GM18505 (cell line): ENCODE measurements around the gene SLC39A11.

Experiments used
- ATAC-seq: cut with Tn5 transposase; IDR thresholded peaks from one replicate; pipeline ENCODE4 v1.9.1; 2021; ENCODE audit not compliant: unreplicated experiment
- POLR2A ChIP-seq: IDR thresholded peaks from 4 replicates; pipeline ENCODE4 v1.6.1; 2011; ENCODE audit warnings: borderline replicate concordance; ENCODE audit not compliant: insufficient read depth, insufficient read length; ENCODE audit errors: extremely low read depth

Gene SLC39A11

DNA sequence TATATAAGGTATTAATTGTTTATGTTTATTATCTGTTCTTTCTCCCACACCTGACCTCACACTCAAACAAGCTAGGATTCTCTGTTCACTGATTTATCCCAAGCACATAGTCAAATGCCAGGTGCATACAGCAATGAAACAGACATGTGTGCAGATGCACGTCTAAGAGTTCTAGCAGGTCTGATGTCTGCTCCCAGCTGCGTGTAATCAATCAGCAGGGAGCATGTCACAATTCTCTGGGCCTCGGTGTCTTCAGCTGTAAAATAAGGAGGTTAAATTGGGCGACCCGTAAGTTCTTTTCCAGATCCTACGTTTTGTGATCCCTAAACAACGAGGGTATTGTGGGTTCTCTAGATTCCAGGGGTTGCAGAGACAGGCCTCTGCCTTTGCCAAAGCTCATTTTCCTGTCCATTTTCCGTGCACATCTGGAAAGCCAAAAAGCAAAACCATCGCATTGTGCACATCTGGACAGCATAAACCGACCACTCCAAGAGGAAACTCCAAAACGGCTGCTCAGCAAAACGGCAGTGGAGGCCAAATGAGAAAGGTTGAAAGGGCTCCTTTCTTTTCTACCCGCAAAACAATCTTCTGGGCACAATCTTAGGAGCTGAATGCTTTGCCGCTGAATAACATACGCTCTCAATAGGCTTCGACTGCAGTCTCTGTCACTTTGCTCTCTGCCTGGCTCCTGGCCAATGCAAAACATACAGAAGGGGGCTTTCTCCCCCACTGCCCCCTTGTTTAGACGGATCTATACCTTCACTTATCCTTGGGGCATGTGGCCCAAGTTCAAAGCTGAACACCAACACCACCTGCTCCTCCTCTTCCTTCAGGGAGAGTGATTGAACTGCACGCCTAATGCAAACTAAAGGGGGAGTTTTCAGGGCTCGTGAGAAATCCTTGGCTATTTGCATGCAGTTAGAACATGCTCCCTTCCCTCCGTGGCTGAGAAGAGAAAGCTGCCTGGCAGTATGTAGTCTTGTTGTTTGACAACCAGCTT lies 426.3 kb downstream of the SLC39A11 start:
- TF ChIP-seq POLR2A = no peak
- no peak for ATAC-seq

DNA sequence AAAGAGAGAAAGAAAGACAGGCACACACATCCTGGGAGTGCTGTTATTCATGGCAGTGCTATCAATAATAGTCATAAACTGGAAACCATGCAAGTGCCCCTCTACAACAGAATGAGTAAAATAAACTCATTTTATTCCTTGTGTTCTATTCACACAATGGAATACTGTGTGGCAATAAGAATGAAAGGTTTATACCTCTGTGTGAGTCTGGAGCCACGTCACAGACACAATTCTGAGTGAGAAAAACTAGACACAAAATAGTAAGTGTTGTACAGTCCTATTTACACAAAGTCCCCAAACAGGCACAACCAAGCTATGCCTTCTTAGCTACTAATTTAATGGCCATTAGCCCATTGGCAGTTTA lies 429.7 kb downstream of the SLC39A11 start:
- ATAC-seq = no peak
- TF ChIP-seq POLR2A = no peak

DNA sequence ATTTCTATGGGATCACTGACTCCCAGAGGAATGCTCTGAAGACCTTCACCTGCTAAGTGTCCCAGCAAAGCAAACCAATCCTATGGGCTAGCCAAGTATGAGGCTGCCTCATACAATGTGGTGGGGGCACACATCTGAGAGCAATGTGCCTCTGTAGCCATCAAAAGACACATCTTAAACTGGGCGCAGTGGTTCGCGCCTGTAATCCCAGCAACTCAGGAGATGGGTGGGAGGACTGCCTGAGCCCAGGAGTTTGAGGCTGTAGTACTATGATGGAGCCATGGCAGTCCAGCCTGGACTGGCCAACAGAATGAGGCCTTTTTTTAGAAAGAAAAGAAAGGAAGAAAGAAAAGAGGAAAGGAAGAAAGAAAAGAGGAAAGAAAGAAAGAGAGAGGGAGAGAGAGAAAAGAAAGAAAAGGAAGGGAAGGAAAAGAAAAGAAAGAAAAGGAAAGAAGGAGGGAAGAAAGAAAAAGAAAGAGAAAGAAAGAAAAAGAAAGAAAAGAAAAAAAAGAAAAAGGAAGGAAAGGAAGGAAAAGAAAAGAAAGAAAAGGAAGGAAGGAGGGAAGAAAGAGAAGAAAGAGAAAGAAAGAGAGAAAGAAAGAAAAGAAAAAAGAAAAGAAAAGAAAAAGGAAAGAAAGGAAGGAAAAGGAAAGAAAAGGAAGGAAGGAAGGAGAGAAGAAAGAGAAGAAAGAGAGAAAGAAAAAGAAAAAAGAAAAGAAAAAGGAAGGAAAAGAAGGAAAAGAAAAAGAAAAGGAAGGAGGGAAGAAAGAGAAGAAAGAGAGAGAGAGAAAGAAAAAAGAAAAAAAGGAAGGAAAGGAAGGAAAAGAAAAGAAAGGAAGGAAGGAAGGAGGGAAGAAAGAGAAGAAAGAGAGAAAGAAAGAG lies 430.3 kb downstream of the SLC39A11 start:
- no peak for ATAC-seq
- no peak for TF ChIP-seq POLR2A

DNA sequence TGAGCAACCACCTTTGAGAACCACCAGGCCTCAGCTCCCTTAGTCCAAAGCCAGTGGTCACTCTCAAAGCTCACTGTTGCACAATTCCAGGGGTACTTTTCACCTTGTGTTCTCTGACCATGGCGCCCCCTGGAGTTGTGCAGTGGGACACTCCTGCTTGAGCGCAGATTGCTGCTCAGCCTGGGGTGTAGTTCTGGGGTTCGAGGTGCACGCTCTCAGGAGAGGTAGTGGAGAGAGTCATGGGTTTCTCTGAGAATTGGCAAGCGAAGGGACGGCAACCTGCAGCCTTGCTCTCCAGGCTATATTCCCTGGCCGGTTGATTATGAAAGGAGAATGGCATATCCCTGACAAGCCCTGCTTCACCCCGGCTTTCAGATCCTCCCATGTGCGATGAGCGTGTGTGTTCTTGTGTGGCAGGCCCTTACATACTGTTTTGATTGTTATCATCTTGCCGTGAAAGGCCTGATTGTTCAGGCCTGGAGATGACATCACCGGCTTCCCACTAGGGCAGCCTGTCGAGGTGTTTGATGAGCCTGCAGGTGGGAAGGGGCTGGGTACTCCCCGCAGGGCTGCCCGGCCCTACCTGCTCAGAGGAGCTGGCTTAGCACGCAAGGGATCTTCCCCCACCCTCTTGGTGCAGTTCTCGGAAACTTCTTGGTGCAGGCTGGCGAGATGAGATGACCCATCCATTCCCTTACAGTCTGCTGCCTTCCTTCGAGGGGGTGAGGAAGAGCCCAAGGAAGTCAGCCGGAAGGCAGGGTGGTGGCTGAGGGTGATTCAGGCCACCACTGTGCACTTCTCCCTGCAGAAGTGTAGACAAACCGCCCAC lies 431.2 kb downstream of the SLC39A11 start:
- no peak for ATAC-seq
- no peak for TF ChIP-seq POLR2A

DNA sequence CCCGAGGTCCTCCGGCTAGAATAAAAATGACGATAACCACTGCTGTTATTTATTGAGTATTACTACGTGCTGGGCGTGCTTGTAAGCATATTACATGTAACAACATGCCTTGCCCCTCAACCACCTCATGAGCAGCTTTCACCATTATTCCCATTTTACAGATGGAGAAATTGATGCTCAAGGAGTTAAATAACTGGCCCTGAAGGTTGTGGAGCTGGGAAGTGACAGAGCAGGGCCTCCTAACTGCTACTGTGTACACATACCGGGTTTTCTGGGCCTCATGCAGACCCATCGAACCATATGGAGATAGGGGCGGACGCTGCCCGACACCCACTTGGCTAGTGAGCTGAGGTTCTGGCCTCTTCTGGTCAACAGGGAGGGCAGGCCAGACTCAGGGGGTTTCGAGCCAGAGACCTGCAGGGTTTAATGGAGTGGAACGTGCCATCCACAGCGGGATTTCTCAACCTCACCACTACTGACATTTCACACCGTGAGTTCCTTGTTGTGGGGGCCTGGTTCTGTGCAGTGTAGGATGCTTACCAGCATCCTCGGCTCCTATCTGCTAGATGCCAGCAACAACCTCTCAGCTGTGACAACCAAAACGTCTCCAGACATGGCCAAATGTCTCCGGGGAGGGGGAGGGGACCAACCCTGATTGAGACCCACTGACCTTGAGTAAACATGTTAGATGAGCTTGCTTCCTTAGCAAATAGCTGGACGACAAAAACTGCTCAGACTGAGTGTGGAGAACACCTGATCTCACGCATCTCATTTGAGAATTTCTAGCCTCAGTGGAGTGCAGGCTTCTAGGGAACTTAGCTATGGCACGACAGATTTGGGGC lies 432.0 kb downstream of the SLC39A11 start:
- TF ChIP-seq POLR2A = no peak
- ATAC-seq = no peak

DNA sequence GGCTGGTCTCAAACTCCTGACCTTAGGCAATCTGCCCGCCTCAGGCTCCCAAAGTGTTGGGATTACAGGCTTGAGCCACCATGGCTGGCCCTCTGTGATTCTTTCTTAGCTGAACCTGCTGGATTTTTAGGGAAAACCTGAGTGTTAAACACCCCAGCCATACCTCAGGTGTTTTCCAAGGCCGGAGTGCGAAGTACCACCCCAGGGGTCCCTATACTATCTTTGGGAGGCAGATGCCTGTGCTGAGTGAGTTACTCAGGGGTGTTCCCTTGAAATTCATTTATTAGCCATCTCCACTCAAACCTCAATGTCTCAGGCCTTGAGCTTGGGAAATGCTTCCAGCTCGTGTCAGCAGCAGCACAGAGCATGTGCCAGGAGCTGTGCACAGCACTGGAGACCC lies 432.7 kb downstream of the SLC39A11 start:
- no peak for TF ChIP-seq POLR2A
- no peak for ATAC-seq

DNA sequence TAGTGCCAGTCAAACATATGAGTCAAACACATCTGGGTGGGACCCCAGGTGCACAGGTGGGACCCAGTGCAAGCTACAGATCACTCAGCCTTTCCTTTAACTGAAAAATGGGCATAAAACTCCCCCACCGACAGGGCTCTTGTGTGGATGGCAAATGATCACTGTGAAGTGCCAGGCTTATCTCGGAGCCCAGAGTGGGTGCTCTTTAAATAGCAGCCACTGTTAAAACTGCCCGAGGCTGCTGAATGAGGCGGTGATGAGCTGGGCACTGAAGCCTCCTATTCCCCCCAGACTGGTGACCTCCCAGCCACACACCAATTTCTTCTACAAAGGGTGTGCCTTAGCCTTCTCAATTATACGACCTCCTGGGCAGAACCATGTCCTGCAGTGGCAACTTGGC lies 433.8 kb downstream of the SLC39A11 start:
- no peak for TF ChIP-seq POLR2A
- no peak for ATAC-seq

DNA sequence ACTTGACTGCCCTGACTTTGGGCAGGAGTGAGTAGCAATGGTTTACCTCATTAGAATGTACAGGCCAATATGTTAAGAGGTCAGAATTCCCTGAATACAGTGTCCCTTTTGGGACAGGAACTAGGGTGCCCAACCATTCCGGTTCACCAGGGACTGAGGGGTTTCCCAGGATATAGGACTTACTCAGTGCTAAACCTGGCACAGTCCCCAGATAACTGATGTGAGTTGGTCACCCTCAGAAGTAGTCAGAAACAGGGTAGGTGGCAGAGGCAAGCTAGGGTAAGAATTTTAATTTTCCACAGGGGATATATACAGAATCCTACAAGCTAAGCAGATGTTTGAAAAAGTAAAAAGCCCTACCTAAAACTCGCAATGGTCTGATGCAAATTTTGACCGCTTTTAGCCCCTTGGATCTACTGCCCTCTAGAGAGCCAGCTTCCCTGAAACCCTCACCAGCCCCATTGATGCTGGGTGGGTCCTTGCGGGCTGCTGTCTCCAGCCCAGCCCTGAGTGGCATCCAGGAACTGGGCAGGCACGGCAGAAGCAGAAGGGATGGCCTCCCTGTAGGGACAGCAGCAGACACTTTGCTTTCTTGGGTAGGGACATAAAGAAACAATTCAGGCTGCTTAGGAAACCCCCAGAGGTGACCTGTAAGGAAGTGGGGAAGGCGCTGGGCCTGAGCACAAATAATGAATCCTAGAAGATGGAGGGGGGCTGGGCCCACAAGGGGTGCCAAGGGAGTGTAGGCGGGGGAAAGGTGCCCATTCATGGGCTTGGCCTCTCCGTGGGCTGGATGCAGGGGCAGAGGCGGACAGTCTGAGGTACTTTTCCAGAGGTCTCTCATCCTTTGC lies 434.8 kb downstream of the SLC39A11 start:
- TF ChIP-seq POLR2A = no peak

DNA sequence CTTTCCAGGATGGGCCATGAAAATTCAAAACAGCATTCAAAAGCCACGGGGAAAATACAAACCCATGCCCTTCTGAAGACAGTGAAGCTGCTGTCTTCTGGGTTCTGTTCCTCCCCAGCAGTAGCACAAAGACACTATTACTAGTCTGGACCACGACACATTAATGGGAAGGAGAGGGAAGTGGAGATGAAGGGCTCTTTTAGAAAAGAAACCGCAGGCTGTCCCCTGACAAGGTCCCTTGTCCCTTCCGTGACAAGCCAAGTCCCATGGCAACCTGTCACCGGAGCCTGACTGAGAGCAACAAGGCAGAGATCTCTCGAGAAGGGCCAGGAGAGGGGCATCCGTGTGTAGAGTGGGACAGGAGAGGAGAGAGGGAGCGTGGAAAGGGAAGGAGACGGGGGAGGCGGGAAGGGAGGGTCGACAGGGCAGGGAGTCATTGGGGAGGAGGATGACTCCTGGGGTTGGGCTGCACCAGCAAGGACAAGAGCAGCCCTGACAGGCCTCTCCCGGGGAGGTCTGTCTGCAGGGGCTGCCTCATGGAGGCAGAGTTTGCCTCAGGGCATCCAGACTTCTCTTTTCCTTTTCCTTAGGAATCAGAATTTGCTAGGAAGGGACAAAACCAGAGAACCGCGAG lies 436.2 kb downstream of the SLC39A11 start:
- TF ChIP-seq POLR2A = no peak
- no peak for ATAC-seq

More for the DNA sequence above, 434.8 kb downstream of the SLC39A11 start:
- no peak for ATAC-seq

DNA sequence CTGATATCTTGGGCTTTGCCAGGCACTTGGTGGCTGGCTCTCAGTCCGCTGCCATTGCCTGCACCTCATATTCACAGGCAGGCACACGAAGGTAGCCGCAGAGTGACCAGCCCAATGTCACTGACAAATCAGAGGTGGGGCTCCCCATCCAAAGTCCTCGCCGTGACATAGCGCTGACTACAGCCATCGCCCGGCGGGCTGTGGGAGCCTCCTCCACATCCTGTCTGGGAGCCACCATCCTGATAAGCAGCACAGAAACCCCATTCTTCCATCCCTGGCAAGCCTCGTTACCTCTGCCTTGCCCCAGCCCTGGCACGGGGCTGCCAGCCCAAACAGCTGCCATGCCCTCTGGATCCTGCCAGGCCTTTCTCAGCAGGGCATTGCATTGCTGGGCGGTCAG lies 437.8 kb downstream of the SLC39A11 start:
- no peak for TF ChIP-seq POLR2A
- ATAC-seq = no peak

DNA sequence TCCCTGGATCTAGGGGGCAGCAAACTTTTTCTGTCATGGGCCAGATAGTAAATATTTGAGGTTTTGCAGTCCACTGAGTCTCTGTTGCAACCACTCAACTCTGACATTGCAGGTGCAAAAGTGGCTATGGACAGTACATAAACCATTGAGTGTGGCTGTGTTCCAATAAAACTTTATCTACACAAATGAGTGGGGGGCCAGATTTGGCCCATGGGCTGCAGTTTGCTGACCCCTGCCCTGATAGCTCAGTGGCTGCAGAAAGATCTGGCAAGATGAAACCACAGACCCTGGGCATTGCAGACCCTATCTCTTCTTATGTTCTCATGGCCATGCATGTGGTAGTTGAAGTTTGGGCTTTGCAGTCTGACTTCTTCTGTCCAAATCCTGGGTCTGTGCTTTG lies 440.5 kb downstream of the SLC39A11 start:
- ATAC-seq = no peak
- no peak for TF ChIP-seq POLR2A
